ENCODE data around the gene PNMA1. TPM values are rescaled to one million over a fixed set of nuclear protein-coding genes. Genes with fewer than 3 reads are reported as not detected.

PNMA1 gene
- total and polyA plus RNA-seq, 9 of the 15 experiments (the other 6 are each of a cell fraction or from before 2014, with no cell fraction given) = 1.7 to 26.4 (median 8.7) TPM

GRCh38 chr14:73717266-73717665 is 3.1 kb upstream of the PNMA1 start:
- no peak for ATAC-seq
- H3K9ac ChIP-seq (ENCODE audit: insufficient read depth in 1 of 2, low read depth in 2 of 2, low read length in 2 of 2) = no peak overlapping the region
- no peaks in the 10 kb centered on the region; the same call in 1 of the 2 replicates for H4K20me1 ChIP-seq (replicated peaks; ENCODE audit: control insufficient read depth, insufficient read depth, low read length)
- in situ Hi-C loops (cut with MboI) (no loop called here), intact Hi-C loops (cut with micrococcal nuclease) (no loop called here)
- BruUV-seq (replicated peaks) = no TSS peak
- H3K4me3 ChIP-seq = no peak overlapping the region
- no peak overlapping the region for H3K27ac ChIP-seq (ENCODE audit: extremely low read depth, low read depth, low read length)
- FAIRE-seq = no peak
- ChIA-PET POLR2A (interaction anchor here (1.1 to 1.5 kb wide), 3 partner anchors 10 to 36 kb away, joined by 3 to 5 read pairs (median 5); no protein-coding TSS in a partner anchor), CTCF (ENCODE audit: low intra/inter-chr PET ratio) (no interaction called here)
- peaks cover 7 to 38% of the 10 kb centered on the region in 2 experiments; a peak in 4 of 5 replicates for H3K4me1 ChIP-seq (replicated peaks in 1 of 2; ENCODE audit: control insufficient read depth in 2 of 2, insufficient read depth in 2 of 2, low read length in 2 of 2)
- peaks cover 15% of the 10 kb centered on the region for H3K79me2 ChIP-seq (ENCODE audit: control insufficient read depth, insufficient read depth, low read length)
- H3K9me3 ChIP-seq (replicated peaks; ENCODE audit: control insufficient read depth, insufficient read depth, low read depth, low read length) = no peaks in the 10 kb centered on the region
- peaks cover 68% of the 10 kb centered on the region for H3K36me3 ChIP-seq (ENCODE audit: control insufficient read depth, insufficient read depth, low read length)
- WGBS (ENCODE audit: insufficient coverage, low coverage, missing lambda C conversion rate) = 84% methylated on average over 3 of the region's 3 CpGs
- H2AFZ ChIP-seq (ENCODE audit: low read depth, low read length) = no peak overlapping the region
- no peak overlapping the region for H3K4me2 ChIP-seq (ENCODE audit: insufficient read depth, low read length)
- DNase-seq (ENCODE audit: extremely low read depth in 1 of 4, low spot score in 3 of 4) = no peak
- H3K27me3 ChIP-seq (ENCODE audit: control insufficient read depth in 2 of 2, insufficient read depth in 2 of 2, low read length in 2 of 2) = no peaks in the 10 kb centered on the region
- H3K9me1 ChIP-seq (ENCODE audit: control insufficient read depth, insufficient read depth, low read length) = no peaks in the 10 kb centered on the region
- TF ChIP-seq NFIX (CRISPR knock-in tag; IDR thresholded peaks at IDR 0.05; ENCODE audit: low read depth) (peak; percentile 81), NFIC (IDR thresholded peaks at IDR 0.05) (peak; percentile 98), CHCHD3 (CRISPR knock-in tag; IDR thresholded peaks at IDR 0.05) (no peak)

DNA sequence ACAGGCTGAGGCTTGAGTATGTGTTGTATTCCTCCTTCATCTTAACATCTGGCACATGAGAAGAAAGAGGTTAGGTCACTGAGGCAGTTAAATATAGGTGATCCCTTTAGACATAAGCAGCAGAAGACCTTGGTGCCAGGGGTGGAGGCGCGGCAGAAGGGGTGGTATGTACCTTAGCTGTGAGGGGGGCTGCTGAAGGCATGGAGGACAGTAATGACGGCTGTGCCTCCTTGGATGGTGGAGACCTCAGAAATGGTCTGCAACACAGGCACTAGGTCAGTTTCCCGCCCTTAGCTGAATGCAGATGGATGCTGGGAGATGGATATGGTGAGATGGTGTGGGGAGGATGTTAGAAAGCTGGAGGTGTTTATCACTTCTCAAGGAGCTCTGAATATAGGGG is 1.5 kb upstream of the PNMA1 start:
- DNase-seq (ENCODE audit: extremely low read depth in 1 of 4, low spot score in 3 of 4) = no peak
- no TSS peak for BruUV-seq (replicated peaks)
- no peaks in the 10 kb centered on the region for H3K9me3 ChIP-seq (replicated peaks; ENCODE audit: control insufficient read depth, insufficient read depth, low read depth, low read length)
- 95% methylated on average over 4 of the region's 4 CpGs for WGBS (ENCODE audit: insufficient coverage, low coverage, missing lambda C conversion rate)
- no peak overlapping the region for H2AFZ ChIP-seq (ENCODE audit: low read depth, low read length)
- POLR2A ChIA-PET = interaction anchor here (0.6 to 1.1 kb wide), 3 partner anchors 23 to 208 kb away, joined by 3 to 4 read pairs (median 3); no protein-coding TSS in a partner anchor
- H3K4me2 ChIP-seq (ENCODE audit: insufficient read depth, low read length) = no peak overlapping the region
- in situ Hi-C loops (cut with MboI) (no loop called here), intact Hi-C loops (cut with micrococcal nuclease) (no loop called here)
- H3K4me1 ChIP-seq (replicated peaks in 1 of 2; ENCODE audit: control insufficient read depth in 2 of 2, insufficient read depth in 2 of 2, low read length in 2 of 2) = peaks cover 11 to 39% of the 10 kb centered on the region in 2 experiments; a peak in 4 of 5 replicates
- H3K9ac ChIP-seq (ENCODE audit: insufficient read depth in 1 of 2, low read depth in 2 of 2, low read length in 2 of 2) = no peak overlapping the region
- H3K9me1 ChIP-seq (ENCODE audit: control insufficient read depth, insufficient read depth, low read length) = no peaks in the 10 kb centered on the region
- H3K79me2 ChIP-seq (ENCODE audit: control insufficient read depth, insufficient read depth, low read length) = peaks cover 23% of the 10 kb centered on the region
- no peak for TF ChIP-seq NR0B1 (IDR thresholded peaks at IDR 0.05; ENCODE audit: partially characterized antibody)
- no peak for TF ChIP-seq ZKSCAN3 (CRISPR knock-in tag; IDR thresholded peaks at IDR 0.05)
- TF ChIP-seq GTF2E2 (tag; IDR thresholded peaks at IDR 0.05) = no peak
- no peak for TF ChIP-seq POU5F1 (IDR thresholded peaks at IDR 0.05; ENCODE audit: borderline replicate concordance, low read depth, low read length, partially characterized antibody)
- TF ChIP-seq C11orf30 (IDR thresholded peaks at IDR 0.05; ENCODE audit: low read depth) = no peak
- TF ChIP-seq, protein P1, sequence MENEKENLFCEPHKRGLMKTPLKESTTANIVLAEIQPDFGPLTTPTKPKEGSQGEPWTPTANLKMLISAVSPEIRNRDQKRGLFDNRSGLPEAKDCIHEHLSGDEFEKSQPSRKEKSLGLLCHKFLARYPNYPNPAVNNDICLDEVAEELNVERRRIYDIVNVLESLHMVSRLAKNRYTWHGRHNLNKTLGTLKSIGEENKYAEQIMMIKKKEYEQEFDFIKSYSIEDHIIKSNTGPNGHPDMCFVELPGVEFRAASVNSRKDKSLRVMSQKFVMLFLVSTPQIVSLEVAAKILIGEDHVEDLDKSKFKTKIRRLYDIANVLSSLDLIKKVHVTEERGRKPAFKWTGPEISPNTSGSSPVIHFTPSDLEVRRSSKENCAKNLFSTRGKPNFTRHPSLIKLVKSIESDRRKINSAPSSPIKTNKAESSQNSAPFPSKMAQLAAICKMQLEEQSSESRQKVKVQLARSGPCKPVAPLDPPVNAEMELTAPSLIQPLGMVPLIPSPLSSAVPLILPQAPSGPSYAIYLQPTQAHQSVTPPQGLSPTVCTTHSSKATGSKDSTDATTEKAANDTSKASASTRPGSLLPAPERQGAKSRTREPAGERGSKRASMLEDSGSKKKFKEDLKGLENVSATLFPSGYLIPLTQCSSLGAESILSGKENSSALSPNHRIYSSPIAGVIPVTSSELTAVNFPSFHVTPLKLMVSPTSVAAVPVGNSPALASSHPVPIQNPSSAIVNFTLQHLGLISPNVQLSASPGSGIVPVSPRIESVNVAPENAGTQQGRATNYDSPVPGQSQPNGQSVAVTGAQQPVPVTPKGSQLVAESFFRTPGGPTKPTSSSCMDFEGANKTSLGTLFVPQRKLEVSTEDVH (IDR thresholded peaks at IDR 0.05; ENCODE audit: low read depth, partially characterized antibody) = no peak
- TF ChIP-seq HES1 (IDR thresholded peaks at IDR 0.05; ENCODE audit: low read depth) = no peak
- TF ChIP-seq NCOR1 (IDR thresholded peaks at IDR 0.05) = no peak
- H3K4me3 ChIP-seq = no peak overlapping the region
- ATAC-seq = no peak
- no peak for FAIRE-seq
- CTCF ChIA-PET (ENCODE audit: low intra/inter-chr PET ratio) = no interaction called here
- H3K36me3 ChIP-seq (ENCODE audit: control insufficient read depth, insufficient read depth, low read length) = peaks cover 52% of the 10 kb centered on the region; the same call in 2 of the 3 replicates
- H4K20me1 ChIP-seq (replicated peaks; ENCODE audit: control insufficient read depth, insufficient read depth, low read length) = no peaks in the 10 kb centered on the region; the same call in 1 of the 2 replicates
- no peak overlapping the region for H3K27ac ChIP-seq (ENCODE audit: extremely low read depth, low read depth, low read length)
- H3K27me3 ChIP-seq (ENCODE audit: control insufficient read depth in 2 of 2, insufficient read depth in 2 of 2, low read length in 2 of 2) = no peaks in the 10 kb centered on the region
